Spleen (tissue), 11 donors: ENCODE results near the gene MYO7A. TPM values are rescaled to one million over a fixed set of nuclear protein-coding genes. Genes with fewer than 3 reads are reported as not detected.
A peak's percentile ranks its signal among the peaks of the same experiment; 100 is the strongest.
"Not testable (repeated sequence)": the region's sequence is repeated elsewhere in the genome, so short reads cannot be mapped to it uniquely, and the experiment has no call there.

Experiments used
- DNase-seq: peaks from one replicate; pipeline ENCODE4 v3.0.0-alpha.2; 2020
- H3K27ac ChIP-seq, 8 donors: fragments of 200-600 bp; sonication (generic) in 7 of 8; 1 replicate in 4 of 8; 2 replicates in 4 of 8; pipeline versions ENCODE4 v1.5.0 to v1.8.0; 2016 to 2021; ENCODE audit warnings: inconsistent platforms in 4 of 8, mild to moderate bottlenecking in 4 of 8, moderate library complexity in 1 of 8
- H3K27me3 ChIP-seq, 7 donors: fragments of 200-600 bp; sonication (generic) in 6 of 7; replicated peaks in 1 of 7; 1 replicate in 4 of 7; 2 replicates in 3 of 7; pipeline versions ENCODE4 v1.5.0 to v1.8.0; 2016 to 2021; ENCODE audit warnings: inconsistent platforms in 3 of 7, mild to moderate bottlenecking in 1 of 7
- H3K36me3 ChIP-seq, 6 donors: fragments of 200-600 bp; sonication (generic) in 5 of 6; 1 replicate in 4 of 6; 2 replicates in 2 of 6; pipeline versions ENCODE4 v1.5.0 to v1.8.0; 2016 to 2021; ENCODE audit warnings: inconsistent platforms in 2 of 6
- H3K4me1 ChIP-seq, 6 donors: fragments of 200-600 bp; sonication (generic) in 5 of 6; 1 replicate in 3 of 6; 2 replicates in 3 of 6; pipeline versions ENCODE4 v1.5.0 to v1.8.0; 2016 to 2021; ENCODE audit warnings: inconsistent platforms in 3 of 6
- H3K4me3 ChIP-seq, 8 donors: fragments of 200-600 bp; sonication (generic) in 7 of 8; 1 replicate in 4 of 8; 2 replicates in 4 of 8; pipeline versions ENCODE4 v1.5.0 to v1.8.0; 2016 to 2021; ENCODE audit warnings: inconsistent platforms in 4 of 8, mild to moderate bottlenecking in 4 of 8, moderate library complexity in 2 of 8
- H3K9me3 ChIP-seq, 8 donors: fragments of 200-600 bp; sonication (generic) in 7 of 8; 1 replicate in 4 of 8; 2 replicates in 4 of 8; pipeline versions ENCODE4 v1.5.0 to v1.8.0; 2016 to 2021; ENCODE audit warnings: inconsistent platforms in 4 of 8
- POLR2A ChIP-seq, 3 donors: fragments of 450-650 bp; IDR thresholded peaks; one replicate each; pipeline ENCODE4 v1.5.1; 2017; ENCODE audit warnings: antibody characterized with exemption in 3 of 3, mild to moderate bottlenecking in 1 of 3
- POLR2AphosphoS5 ChIP-seq, 3 donors: sonication (generic); formaldehyde crosslinking; IDR thresholded peaks; one replicate each; pipeline ENCODE4 v1.5.1; 2017; ENCODE audit warnings: antibody characterized with exemption in 3 of 3
- WGBS, 5 donors: extraction: QIAGEN DNeasy Blood & Tissue Kit in 3 of 5; methylation state at CpG; one replicate each; pipeline versions ENCODE4 v1.1.5 to v1.1.7; 2013 to 2018; 5-methylcytosine and 5-hydroxymethylcytosine counted together
- intact Hi-C: fragments of 100-400 bp; cut with DNase I; formaldehyde crosslinking; loops from one replicate; pipeline ENCODE4 v1.15.0; 2023; ENCODE audit warnings: low total_unique reads
- polyA plus RNA-seq, 3 donors: library from polyadenylated mRNA; stranded (reverse); fragments of 200-250 nt; gene quantifications; one replicate each; pipeline ENCODE4 v1.2.1, GENCODE V29; 2013
- total RNA-seq, 7 donors: library from RNA; depleted of rRNA in 3 of 7; stranded (reverse); fragments of >200 nt in 3 of 7; fragmentation: NEBNext Ultra II Directional in 4 of 7; extraction: Animal tissue kit (Norgen Biotek cat#: 25700) in 4 of 7; gene quantifications; one replicate each; pipeline versions ENCODE4 v1.1.0 to v1.2.1, GENCODE V29; 2016 to 2021
- TF ChIP-seq, protein P1 (sequence below), 11 experiments: fragments of 200-600 bp in 7 of 11; fragments of 450-650 bp in 4 of 11; sonication (generic) in 4 of 11; IDR thresholded peaks in 8 of 11; conservative IDR thresholded peaks in 3 of 11; 1 replicate in 7 of 11; 2 replicates in 4 of 11; pipeline versions ENCODE4 v1.4.0 to v1.8.0; 2016 to 2021; ENCODE audit warnings: antibody characterized with exemption in 11 of 11, inconsistent platforms in 4 of 11, mild to moderate bottlenecking in 1 of 11
- donor health status: healthy with polysubstance abuse.
- donor health status: DM: no; HTN: no; CAD: no; lungs with moderate emphysema.
- donor health status: DM: no; HTN: no; CAD: no.
- donor health status: Bipolar disorder and iron deficiency.
- donor health status: healthy.
- donor health status: DM: no; HTN: no; CAD: no.
- donor health status: DM: yes; HTN: yes; CAD: no.

Gene MYO7A
- total and polyA plus RNA-seq, 10 donors, result 3.5 to 147 (median 33.0) TPM

DNA sequence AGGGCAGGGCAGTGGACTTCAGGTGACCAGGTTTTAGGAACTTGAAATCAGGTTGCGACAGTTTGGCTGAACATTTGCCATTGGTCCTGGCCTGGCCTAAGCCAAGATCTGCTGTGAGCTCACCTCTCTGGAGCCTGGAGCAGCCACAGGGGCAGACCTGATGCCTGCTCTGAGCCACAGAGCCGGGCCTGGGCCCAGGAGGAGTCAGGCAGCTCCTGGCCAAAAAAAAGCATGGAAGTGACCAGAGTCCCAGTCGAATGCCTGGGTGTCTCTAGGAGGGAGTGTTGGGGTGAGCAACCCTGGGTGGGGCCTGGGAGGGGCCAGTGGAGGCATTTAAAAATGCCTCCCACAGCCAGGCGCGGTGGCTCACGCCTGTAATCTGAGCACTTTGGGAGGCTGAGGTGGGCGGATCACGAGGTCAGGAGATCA lies 31.4 kb upstream of the MYO7A start:
- intact Hi-C loops, result no loop called here
- no peak overlapping the region for H3K27ac ChIP-seq

DNA sequence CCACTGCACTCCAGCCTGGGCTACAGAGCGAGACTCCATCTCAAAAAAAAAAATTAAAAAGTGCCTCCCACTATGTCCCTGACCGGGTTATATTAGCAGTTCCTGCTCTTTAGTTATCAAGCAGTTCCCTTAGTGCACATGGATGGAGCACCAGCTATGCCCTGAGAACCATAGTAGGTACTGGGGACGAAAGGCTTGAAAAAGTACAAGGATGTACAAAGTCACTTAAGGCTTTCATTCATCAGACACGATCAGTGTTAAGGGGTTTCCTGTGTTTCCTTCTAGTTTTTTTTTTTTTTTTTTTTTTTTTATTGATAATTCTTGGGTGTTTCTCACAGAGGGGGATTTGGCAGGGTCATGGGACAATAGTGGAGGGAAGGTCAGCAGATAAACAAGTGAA lies 30.9 kb upstream of the MYO7A start:
- H3K4me1 ChIP-seq, H3K27me3 ChIP-seq, intact Hi-C loops, H3K27ac ChIP-seq, H3K9me3 ChIP-seq, H3K4me3 ChIP-seq, DNase-seq, H3K36me3 ChIP-seq: not testable (repeated sequence)
- WGBS, 5 donors, result 61 to 69% (median 66%) methylated on average over 4 of the region's 4 CpGs

More for the DNA sequence above, 31.4 kb upstream of the MYO7A start:
- no peaks in the 10 kb centered on the region for H3K4me1 ChIP-seq
- H3K4me3 ChIP-seq, result no peak overlapping the region
- no peaks in the 10 kb centered on the region for H3K27me3 ChIP-seq
- H3K9me3 ChIP-seq, result no peaks in the 10 kb centered on the region
- TF ChIP-seq POLR2AphosphoS5 (IDR thresholded peaks at IDR 0.05), result no peak
- no peak for TF ChIP-seq POLR2A (IDR thresholded peaks at IDR 0.05)
- TF ChIP-seq, protein P1, sequence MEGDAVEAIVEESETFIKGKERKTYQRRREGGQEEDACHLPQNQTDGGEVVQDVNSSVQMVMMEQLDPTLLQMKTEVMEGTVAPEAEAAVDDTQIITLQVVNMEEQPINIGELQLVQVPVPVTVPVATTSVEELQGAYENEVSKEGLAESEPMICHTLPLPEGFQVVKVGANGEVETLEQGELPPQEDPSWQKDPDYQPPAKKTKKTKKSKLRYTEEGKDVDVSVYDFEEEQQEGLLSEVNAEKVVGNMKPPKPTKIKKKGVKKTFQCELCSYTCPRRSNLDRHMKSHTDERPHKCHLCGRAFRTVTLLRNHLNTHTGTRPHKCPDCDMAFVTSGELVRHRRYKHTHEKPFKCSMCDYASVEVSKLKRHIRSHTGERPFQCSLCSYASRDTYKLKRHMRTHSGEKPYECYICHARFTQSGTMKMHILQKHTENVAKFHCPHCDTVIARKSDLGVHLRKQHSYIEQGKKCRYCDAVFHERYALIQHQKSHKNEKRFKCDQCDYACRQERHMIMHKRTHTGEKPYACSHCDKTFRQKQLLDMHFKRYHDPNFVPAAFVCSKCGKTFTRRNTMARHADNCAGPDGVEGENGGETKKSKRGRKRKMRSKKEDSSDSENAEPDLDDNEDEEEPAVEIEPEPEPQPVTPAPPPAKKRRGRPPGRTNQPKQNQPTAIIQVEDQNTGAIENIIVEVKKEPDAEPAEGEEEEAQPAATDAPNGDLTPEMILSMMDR (IDR thresholded peaks at IDR 0.05 in 8 of 11, conservative IDR thresholded peaks at IDR 0.05 in 3 of 11), result no peak
- H3K36me3 ChIP-seq, result peaks cover 0 to 9% (median 0%) of the 10 kb centered on the region in 6 donors
- 85 to 96% (median 91%) methylated on average over 7 to 8 of the region's 8 CpGs for WGBS, 5 donors
- DNase-seq, result peak; percentile 60

DNA sequence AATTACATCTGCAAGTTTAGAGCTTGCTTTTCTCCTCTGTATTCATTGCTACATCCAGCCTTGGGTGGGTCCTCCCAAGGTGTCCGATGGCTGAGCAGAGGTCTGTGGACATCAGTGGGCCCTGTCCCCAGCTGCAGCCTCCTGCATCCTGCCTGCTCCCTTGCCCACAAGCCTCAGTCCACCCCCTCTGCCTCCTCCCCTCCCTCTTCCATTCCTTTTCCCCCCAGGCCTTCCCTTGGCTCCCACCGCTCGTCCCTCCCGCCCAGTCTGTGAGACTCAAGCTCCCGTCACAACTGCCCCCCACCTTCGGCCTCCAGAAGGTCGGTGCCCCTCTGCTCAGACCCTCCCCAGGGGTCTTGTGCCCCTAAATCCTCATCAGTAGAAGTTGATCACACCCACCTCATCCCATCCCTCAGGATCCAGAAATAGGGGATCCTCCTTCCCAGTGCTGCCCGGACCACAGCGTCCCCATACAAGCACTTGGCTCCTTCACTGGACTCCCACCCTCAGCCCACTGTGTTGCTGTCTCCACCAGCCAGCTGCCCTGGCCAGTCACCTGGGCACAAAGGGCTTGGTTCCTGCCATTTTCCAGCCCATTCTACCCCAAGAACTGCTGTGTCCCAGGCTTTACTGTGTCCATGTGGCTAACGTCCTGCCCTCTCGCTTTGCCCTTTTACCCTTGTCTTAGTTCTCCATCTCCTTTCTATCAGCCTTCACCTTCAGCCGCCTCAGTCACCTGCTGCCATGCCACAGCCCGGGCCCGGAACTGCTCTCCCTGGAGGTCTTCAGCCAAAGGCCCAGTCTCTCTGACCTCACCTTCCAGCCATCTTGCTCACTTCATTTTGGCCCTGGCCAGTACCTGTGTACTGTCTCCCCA lies 27.6 kb upstream of the MYO7A start:
- no peaks in the 10 kb centered on the region for H3K4me1 ChIP-seq
- peaks cover 0 to 8% (median 0%) of the 10 kb centered on the region in 6 donors for H3K36me3 ChIP-seq
- H3K4me3 ChIP-seq, result no peak overlapping the region
- H3K27me3 ChIP-seq, result no peaks in the 10 kb centered on the region
- H3K9me3 ChIP-seq, result no peaks in the 10 kb centered on the region
- no peak for TF ChIP-seq POLR2AphosphoS5 (IDR thresholded peaks at IDR 0.05)
- TF ChIP-seq POLR2A (IDR thresholded peaks at IDR 0.05), result no peak
- TF ChIP-seq, protein P1 (IDR thresholded peaks at IDR 0.05 in 8 of 11, conservative IDR thresholded peaks at IDR 0.05 in 3 of 11), result no peak
- WGBS, 5 donors, result 93 to 96% (median 95%) methylated on average over 14 of the region's 14 CpGs
- peak; percentile 50 for DNase-seq
- intact Hi-C loops, result no loop called here
- no peak overlapping the region for H3K27ac ChIP-seq

DNA sequence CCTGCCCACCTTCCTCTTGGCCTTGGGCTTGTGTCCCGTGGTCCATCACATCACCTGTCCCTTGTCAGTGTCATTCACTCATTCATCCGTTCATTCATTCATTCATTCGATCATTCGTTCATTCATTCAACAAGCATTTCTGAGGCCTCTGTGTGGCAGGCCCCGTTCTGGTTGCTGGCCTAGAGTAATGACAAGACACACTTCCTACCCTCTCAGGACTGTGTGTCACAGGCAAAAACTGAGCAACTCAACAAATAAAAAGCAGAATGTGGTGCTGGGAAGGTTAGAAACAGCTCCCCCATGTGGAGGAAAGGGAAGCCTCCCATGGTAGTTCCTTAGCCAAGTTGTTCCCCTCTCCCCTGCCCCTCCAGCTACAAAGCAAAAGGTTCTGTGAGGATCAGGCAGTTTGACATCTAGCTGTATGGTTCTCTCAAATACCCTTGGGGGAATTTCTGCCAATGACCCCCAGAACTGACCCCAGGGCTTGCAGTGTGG lies 27.0 kb upstream of the MYO7A start:
- peaks cover 0 to 8% (median 0%) of the 10 kb centered on the region in 6 donors for H3K36me3 ChIP-seq
- TF ChIP-seq, protein P1 (IDR thresholded peaks at IDR 0.05 in 8 of 11, conservative IDR thresholded peaks at IDR 0.05 in 3 of 11), result peak in 3 of 11 experiments; percentile 11 to 28 (median 20)
- TF ChIP-seq POLR2A (IDR thresholded peaks at IDR 0.05) (no peak), POLR2AphosphoS5 (IDR thresholded peaks at IDR 0.05) (no peak)
- no peak overlapping the region for H3K4me3 ChIP-seq
- intact Hi-C loops, result no loop called here
- no peak for DNase-seq
- WGBS, 5 donors, result 86 to 92% (median 87%) methylated on average over 5 of the region's 5 CpGs
- no peaks in the 10 kb centered on the region for H3K4me1 ChIP-seq
- H3K27me3 ChIP-seq, result no peaks in the 10 kb centered on the region
- H3K9me3 ChIP-seq, result no peaks in the 10 kb centered on the region
- no peak overlapping the region for H3K27ac ChIP-seq
